Measurements from ENCODE around the gene LRPAP1.
"Not testable (repeated sequence)": the region's sequence is repeated elsewhere in the genome, so short reads cannot be mapped to it uniquely, and the experiment has no call there.

LRPAP1 gene

DNA sequence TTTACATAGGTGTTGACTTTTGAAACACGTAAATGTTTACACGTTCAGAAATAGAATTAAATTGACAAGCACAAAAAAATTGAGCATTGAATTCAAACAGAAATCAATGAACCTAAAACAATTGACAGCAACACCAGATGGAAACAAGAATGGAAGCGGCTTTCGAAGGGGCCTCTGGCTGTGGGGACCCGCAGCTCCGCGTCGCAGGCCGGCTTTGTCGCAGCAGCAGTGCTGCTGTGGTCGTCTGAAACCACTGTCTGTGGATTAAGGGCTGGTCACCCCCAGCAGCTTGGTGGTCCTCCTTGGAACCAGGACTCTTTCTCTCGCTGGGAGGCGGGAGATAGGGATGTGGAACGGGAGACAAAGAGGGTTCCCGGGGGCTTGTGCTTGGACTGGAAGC, 37.4 kb upstream of the LRPAP1 start:
- not testable (repeated sequence) for H3K4me1 Mint-ChIP-seq (ENCODE audit: low read depth); H3K36me3 Mint-ChIP-seq (ENCODE audit: low read depth); H3K27ac Mint-ChIP-seq; H3K9me3 Mint-ChIP-seq; H3K27me3 Mint-ChIP-seq; H3K4me3 Mint-ChIP-seq

DNA sequence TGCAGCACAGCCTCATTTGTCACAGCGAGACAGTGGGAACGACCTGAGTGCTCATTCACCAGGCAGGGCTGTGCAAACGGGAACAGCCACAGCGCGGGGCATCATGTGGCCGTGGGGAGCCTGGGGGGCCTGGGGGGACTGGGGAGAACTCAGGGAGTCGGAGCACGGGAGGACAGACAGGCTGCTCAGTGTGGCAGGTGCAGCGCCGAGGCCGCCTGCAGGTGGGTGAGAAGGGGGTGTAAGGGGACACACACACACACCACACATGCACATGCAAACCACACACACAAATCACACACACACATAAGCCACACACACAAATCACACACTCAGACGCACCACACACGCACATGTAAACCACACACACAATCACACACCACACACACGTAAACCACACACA, 34.5 kb upstream of the LRPAP1 start:
- H3K4me1 Mint-ChIP-seq (ENCODE audit: low read depth); H3K36me3 Mint-ChIP-seq (ENCODE audit: low read depth); H3K27ac Mint-ChIP-seq; H3K4me3 Mint-ChIP-seq; H3K9me3 Mint-ChIP-seq; H3K27me3 Mint-ChIP-seq: not testable (repeated sequence)

DNA sequence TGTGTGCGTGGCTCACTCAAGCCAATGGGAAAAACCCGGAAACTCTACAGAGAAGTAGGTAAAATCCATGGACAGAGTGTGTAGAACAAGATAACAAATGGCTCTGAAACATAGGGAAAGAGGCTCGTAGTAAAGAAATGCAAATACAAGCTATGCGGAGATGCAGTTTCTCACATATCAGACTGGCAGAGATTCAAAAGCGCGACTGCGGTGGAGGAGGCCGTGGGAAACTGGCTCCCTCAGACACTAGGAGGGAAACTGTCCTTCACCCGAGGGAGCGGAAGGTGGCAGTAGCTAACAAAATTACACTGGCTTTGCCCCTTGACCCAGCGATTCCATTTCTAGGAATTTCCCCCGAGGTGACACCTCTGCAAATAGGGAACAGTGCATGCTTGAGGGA, 34.1 kb upstream of the LRPAP1 start:
- H3K9me3 Mint-ChIP-seq; H3K27ac Mint-ChIP-seq; H3K27me3 Mint-ChIP-seq; H3K4me1 Mint-ChIP-seq (ENCODE audit: low read depth); H3K4me3 Mint-ChIP-seq; H3K36me3 Mint-ChIP-seq (ENCODE audit: low read depth): not testable (repeated sequence)

DNA sequence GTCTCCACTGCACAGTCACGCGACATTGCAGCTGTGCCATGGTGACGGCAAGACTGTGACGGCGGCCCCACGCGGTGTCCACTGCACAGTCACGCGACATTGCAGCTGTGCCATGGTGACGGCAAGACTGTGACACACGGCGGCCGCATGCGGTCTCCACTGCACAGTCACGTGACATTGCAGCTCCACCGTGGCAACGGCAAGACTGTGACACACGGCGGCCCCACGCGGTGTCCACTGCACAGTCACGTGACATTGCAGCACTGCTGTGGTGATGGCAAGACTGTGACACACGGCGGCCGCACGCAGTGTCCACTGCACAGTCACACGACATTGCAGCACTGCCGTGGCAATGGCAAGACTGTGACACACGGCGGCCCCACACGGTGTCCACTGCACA, 32.7 kb upstream of the LRPAP1 start:
- not testable (repeated sequence) for H3K27me3 Mint-ChIP-seq; H3K27ac Mint-ChIP-seq; H3K9me3 Mint-ChIP-seq; H3K4me1 Mint-ChIP-seq (ENCODE audit: low read depth); H3K4me3 Mint-ChIP-seq; H3K36me3 Mint-ChIP-seq (ENCODE audit: low read depth)

DNA sequence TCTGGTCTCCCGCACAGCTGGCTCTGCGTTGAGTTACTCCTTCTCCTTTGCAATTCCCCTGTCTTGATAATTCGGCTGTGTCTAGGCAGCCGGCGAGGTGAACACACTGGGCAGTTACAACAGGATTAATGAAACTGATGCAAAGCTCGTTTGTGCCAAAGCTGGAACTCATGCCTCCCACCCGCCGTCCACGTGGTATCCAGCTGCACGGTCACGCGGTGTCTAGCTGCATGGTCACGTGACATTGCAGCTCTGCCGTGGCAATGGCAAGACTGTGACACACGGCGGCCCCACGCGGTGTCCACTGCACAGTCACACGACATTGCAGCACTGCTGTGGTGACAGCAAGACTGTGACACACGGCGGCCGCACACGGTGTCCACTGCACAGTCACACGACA, 31.2 kb upstream of the LRPAP1 start:
- Mint-ChIP-seq H3K27ac (no peak overlapping the region), H3K4me1 (ENCODE audit: low read depth) (no peaks in the 10 kb centered on the region), H3K36me3 (ENCODE audit: low read depth) (no peaks in the 10 kb centered on the region), H3K9me3 (no peaks in the 10 kb centered on the region), H3K27me3 (no peaks in the 10 kb centered on the region), H3K4me3 (no peak overlapping the region)

DNA sequence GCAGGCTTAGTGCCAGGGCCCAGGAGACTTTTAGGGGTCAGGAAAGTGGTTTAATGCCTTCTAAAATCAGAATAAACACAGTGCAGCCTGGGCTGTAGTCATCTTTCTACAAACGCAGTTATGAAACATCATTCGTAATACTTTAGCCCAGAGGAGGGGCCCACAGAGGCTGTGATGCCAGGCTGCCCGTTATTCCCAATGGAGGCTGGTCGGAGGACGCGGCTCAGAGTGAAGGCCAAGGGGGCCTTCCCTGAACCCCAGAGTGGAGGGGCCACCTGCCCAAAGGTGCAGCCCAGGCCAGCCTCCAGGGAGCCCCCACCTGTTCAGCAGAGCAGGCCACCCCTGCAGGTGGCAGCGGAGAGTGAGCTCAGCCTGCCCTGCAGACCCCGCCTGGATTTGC, 29.9 kb upstream of the LRPAP1 start:
- H3K36me3 Mint-ChIP-seq (ENCODE audit: low read depth); H3K27me3 Mint-ChIP-seq; H3K4me3 Mint-ChIP-seq; H3K27ac Mint-ChIP-seq; H3K9me3 Mint-ChIP-seq; H3K4me1 Mint-ChIP-seq (ENCODE audit: low read depth): not testable (repeated sequence)

DNA sequence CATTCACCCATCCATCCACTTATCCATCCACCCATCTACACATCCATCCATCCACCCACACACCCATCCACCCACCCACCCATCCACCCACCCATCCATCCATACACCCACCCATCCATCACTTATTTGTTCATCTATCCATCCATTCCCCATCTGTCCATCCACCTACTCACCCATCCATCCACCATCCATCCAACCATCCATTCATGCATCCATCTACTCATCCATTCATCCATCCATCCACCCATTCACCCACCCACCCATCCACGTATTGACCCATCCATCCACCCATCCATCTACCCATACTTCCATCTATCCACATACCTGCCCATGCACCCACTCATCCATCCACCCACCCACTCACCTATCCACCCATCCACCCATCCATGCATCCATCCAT, 28.2 kb upstream of the LRPAP1 start:
- not testable (repeated sequence) for H3K27ac Mint-ChIP-seq; H3K36me3 Mint-ChIP-seq (ENCODE audit: low read depth); H3K4me1 Mint-ChIP-seq (ENCODE audit: low read depth); H3K27me3 Mint-ChIP-seq; H3K9me3 Mint-ChIP-seq; H3K4me3 Mint-ChIP-seq

DNA sequence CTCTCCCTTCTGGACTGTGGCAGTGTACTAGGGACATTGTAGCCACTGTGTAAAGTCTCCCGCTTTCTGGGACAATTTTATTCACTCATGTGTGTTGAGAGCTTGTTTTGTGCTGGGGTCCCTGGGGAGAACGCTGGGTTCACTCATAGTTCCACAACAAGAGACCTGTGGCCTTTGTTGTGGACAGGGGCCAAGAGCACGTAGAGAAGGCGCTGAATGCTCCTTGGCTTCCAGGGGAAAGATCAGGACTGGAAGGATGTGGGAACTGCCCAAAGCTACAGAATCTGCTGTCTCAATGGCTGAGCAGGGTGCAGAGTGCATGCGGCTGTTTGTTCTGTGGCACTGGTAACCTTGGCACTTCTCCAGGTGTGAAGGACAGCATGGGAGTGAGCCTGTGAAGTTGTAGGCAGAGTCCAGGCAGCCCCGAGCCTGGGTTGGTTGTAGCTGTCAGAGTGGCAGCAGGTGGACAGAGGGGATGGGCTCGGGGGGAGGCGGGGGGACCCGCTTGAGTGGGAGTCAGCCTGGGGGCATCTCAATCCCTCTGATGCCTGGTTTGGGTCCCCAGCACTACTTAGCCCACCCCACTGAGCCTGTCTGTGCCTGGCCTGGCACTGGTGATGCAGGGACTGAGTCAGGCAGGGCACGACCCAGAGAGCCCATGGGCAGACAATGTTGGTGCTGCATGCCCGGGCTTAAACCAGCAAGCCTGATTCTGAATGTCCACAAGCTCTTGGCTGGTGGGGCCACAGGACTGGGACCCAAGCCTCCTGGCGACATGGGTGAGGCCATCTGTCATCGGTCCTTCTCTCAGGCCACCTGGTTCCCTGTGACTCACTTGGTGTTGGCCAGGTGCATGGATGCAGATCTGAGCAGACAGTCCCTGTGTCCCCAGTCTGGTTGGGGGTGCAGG, 27.4 kb upstream of the LRPAP1 start:
- not testable (repeated sequence) for H3K36me3 Mint-ChIP-seq (ENCODE audit: low read depth); H3K4me1 Mint-ChIP-seq (ENCODE audit: low read depth); H3K4me3 Mint-ChIP-seq; H3K9me3 Mint-ChIP-seq; H3K27me3 Mint-ChIP-seq; H3K27ac Mint-ChIP-seq

DNA sequence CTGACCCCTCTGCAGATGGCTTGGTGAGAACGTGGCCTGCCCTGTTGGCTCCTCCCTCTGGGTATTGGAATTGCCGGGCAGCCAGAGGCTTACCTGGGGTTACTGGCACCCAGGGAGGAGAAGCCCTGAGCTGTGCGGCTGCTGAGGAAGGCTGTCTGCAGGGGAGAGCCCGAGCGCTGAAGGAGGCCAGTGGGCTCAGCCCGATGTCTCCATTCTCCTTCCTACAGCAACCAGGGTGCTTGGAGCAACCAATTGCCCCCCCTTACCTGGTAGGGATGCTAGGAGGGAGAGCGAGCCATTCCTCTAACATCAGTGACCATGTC, 26.3 kb upstream of the LRPAP1 start:
- not testable (repeated sequence) for H3K4me1 Mint-ChIP-seq (ENCODE audit: low read depth); H3K27me3 Mint-ChIP-seq; H3K36me3 Mint-ChIP-seq (ENCODE audit: low read depth); H3K4me3 Mint-ChIP-seq; H3K9me3 Mint-ChIP-seq; H3K27ac Mint-ChIP-seq

DNA sequence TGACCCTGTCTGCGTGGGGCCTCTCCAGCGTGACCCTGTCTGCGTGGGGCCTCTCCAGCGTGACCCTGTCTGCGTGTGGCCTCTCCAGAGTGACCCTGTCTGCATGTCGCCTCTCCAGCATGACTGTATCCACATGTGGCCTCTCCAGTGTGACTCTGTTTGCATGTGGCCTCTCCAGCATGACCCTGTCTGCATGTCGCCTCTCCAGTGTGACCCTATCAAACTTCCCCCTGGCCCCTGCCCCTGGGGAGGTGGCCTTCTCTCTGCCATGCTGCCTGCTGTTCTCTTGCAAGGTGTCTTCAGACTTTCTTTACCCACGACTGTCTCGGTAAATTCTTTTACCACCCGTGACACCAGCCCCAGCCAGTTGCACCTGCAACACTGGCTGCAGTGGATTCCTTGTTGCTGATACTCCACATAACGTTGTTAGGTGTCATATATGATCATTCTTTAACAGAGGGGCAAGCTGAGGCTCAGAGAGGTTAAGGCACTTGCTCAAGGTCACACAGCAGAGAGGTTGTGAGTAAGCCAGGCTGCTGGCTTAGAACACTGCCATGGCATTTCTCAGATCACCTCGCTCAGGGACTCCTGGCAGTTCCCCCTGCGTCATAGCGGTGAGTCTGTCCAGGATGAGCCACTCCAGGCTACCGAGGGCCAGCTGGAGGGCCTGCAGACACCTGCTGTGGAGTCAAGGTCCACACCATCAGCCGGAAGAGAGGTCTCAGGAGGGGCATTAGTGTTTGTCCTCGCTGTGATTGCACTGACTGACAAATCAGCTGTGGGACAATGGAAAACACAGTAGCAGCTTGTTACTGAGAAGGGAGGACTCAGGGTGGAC, 25.7 kb upstream of the LRPAP1 start:
- H3K9me3 Mint-ChIP-seq; H3K36me3 Mint-ChIP-seq (ENCODE audit: low read depth); H3K4me3 Mint-ChIP-seq; H3K4me1 Mint-ChIP-seq (ENCODE audit: low read depth); H3K27ac Mint-ChIP-seq; H3K27me3 Mint-ChIP-seq: not testable (repeated sequence)

DNA sequence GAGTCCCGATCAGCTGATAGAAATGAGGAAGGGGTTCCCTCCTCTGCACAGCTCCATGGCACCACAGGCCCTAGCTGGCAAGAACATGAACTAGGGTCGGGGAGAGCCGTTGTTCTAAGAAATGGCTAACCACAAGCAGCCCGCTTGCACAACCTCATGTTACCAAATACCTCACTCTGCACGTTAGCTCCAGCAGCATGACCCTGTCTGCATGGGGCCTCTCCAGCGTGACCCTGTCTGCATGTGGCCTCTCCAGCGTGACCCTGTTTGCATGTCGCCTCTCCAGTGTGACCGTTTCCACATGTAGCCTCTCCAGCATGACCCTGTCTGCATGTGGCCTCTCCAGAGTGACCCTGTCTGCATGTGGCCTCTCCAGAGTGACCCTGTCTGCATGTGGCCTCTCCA, 24.9 kb upstream of the LRPAP1 start:
- H3K27ac Mint-ChIP-seq; H3K36me3 Mint-ChIP-seq (ENCODE audit: low read depth); H3K4me3 Mint-ChIP-seq; H3K27me3 Mint-ChIP-seq; H3K9me3 Mint-ChIP-seq; H3K4me1 Mint-ChIP-seq (ENCODE audit: low read depth): not testable (repeated sequence)

DNA sequence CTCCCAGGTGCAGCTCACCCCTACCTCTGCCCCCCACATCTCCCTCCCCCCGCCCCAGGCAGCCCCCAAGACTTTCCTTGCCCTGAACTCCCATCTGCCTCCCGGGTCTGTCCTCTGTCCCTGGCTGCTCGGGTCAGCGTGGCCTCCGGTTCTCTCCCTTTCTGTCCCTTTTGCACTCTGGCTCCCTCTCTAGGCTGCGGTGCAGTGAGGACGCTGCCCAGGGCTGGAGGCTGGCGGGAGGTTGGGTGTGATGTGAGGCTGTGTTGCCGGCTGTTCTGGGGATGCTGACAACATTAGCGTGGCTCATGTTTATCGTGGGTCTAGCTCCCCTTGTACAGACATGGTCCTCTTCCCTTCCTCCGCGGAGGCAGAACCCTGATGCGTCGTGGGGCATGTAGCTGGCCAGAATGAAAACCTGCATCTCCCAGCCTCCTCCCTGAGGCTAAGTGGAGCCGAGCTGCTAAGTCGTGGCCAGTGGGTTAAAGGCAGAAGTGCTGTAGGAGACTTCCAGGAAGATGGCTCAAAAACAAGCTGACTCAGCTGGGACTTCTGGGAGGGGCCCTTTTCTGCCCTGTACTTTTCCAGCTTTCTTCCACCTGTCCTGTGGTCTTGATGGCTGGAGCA, 24.1 kb upstream of the LRPAP1 start:
- not testable (repeated sequence) for H3K27ac Mint-ChIP-seq; H3K4me3 Mint-ChIP-seq; H3K27me3 Mint-ChIP-seq; H3K4me1 Mint-ChIP-seq (ENCODE audit: low read depth); H3K9me3 Mint-ChIP-seq; H3K36me3 Mint-ChIP-seq (ENCODE audit: low read depth)

DNA sequence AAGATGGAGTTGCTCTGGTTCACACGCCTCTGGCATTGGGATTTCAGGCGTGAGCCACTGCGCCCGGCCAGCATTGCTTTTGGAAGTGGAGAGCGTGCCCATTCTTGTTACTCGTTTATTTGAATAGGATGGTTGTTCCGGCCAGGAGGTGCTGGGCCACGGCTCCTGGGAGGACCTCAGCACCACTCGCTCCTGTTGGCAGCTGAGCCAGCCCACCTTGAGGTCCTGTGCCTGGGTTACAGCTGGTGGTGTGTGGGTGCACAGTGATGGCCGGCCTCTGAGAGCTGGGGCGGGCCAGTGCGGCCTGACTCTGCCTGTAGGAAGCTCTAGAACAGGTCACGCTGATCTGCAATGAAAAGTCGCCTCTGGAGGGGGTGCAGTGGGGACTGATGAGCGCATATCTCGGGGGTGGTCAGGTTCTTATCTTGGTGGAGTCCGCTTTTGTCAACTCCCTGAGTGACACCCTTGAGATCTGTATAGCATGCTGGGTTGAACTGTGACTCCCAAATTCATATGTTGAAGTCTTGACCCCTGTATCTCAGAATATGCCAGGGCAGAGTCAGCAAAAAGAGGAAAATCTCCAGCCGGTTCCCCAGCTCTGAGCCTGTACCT, 23.3 kb upstream of the LRPAP1 start:
- not testable (repeated sequence) for H3K27ac Mint-ChIP-seq

DNA sequence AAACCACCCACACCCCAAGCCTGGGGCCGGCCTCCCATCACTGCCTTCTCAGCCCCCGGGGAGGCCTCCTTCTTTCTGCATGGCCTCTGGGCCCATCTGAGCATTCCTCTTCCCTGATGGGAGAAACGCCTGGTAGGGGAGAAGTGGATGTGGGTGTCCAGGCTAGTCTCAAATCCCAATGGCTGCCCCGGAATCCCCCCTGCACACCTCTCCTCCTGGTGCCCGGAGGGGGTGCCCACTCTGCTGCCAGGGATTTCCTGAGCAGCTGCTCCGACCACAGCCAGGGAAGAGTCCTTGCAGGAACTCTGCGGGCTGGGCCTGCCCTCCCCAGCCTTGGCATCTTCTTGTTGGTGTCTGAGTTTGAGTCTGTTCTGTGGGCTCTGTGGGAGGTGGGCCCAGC, 19.1 kb upstream of the LRPAP1 start:
- H3K4me3 Mint-ChIP-seq; H3K27ac Mint-ChIP-seq; H3K36me3 Mint-ChIP-seq (ENCODE audit: low read depth); H3K4me1 Mint-ChIP-seq (ENCODE audit: low read depth); H3K27me3 Mint-ChIP-seq; H3K9me3 Mint-ChIP-seq: not testable (repeated sequence)

More for the DNA sequence above, 23.3 kb upstream of the LRPAP1 start:
- not testable (repeated sequence) for H3K4me3 Mint-ChIP-seq; H3K9me3 Mint-ChIP-seq; H3K36me3 Mint-ChIP-seq (ENCODE audit: low read depth); H3K4me1 Mint-ChIP-seq (ENCODE audit: low read depth); H3K27me3 Mint-ChIP-seq

DNA sequence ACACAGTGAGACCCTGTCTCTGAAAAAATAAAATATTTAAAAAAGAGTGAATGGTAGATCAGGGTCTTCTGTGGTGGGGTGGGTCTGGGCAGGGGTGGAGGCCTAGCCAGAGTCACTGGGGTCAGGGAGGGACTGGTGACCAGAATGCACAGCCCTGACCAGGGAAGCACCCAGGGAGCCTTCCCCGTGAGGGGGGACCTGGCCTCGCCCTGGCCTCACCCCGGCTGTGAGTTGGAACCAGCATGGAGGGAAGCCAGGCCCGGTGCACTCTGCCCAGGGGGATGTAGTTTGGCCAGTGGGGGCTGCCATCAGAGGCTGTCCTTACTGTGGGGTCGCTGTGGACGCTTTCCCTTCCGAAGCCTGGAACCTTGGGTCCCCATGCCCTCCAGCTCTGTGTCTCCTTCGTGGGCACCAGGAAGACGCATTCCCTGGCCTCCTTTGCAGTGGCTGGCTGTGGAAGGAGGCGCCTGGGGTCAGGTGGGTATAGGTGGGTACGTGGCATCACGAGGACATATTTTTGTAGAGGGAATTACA, 18.6 kb upstream of the LRPAP1 start:
- H3K36me3 Mint-ChIP-seq (ENCODE audit: low read depth); H3K27me3 Mint-ChIP-seq; H3K4me3 Mint-ChIP-seq; H3K9me3 Mint-ChIP-seq; H3K4me1 Mint-ChIP-seq (ENCODE audit: low read depth); H3K27ac Mint-ChIP-seq: not testable (repeated sequence)

All from stimulated activated naive CD8-positive, alpha-beta T cell treated with anti-CD3 and anti-CD28 coated beads, Interleukin-15, Interleukin-2, amounts not matched to agents 100 ng/mL and 50 ng/mL, for 24 hours (primary cell).